Astrocyte (in vitro differentiated cells and primary cell): ENCODE measurements around the gene DAGLA.

Source experiments
- CTCF ChIP-seq: IDR thresholded peaks from 2 replicates; pipeline ENCODE4 v1.5.1; 2011; ENCODE audit warnings: low read depth, mild to moderate bottlenecking, inconsistent platforms, low read length, moderate library complexity; ENCODE audit not compliant: insufficient read depth
- EZH2 ChIP-seq: IDR thresholded peaks from 2 replicates; pipeline ENCODE4 v1.6.1; 2012; ENCODE audit warnings: mild to moderate bottlenecking, low read length, inconsistent platforms; ENCODE audit not compliant: insufficient read depth

GRCh38 chr11:61782841-61783240, 102.7 kb downstream of the DAGLA start:
- TF ChIP-seq CTCF (no peak), EZH2 (no peak)
